Adrenal gland (tissue), 5 donors: ENCODE measurements around the gene PMEPA1.

Experiments
- POLR2A ChIP-seq, 2 donors: fragments of 450-650 bp; IDR thresholded peaks; one replicate each; pipeline ENCODE4 v1.6.1; 2017; ENCODE audit warnings: antibody characterized with exemption in 2 of 2, mild to moderate bottlenecking in 2 of 2, moderate library complexity in 1 of 2
- TF ChIP-seq, protein P1 (sequence below), 6 experiments: fragments of 450-650 bp in 4 of 6; fragments of 200-600 bp in 2 of 6; sonication (generic) in 1 of 6; IDR thresholded peaks; 1 replicate in 5 of 6; 2 replicates in 1 of 6; pipeline versions ENCODE4 v1.5.1 to v1.8.0; 2016 to 2021; ENCODE audit warnings: antibody characterized with exemption in 6 of 6, mild to moderate bottlenecking in 2 of 6, moderate library complexity in 1 of 6
- donor health status: DM: no; HTN: no; CAD: no.

DNA sequence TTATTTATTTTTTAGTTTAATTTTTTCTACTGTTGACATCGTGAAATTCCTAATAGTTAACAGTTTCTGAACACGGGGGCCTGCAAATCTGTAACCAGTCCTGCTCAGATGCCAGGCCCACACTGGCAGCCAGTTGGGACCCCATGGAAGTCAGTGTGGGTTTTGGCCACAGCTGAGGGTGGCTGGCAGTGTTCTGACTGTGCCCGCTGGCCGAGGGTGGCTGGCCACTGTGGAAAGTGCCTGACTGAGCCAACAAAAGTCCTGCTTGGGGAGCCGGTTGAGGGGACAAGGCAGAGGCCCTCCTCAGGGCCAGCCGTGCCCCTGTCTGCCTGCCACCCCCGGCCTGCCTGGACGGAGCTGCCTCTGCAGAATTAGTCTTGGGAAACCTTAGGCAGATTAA is 4.1 kb upstream of the PMEPA1 start:
- TF ChIP-seq, protein P1, sequence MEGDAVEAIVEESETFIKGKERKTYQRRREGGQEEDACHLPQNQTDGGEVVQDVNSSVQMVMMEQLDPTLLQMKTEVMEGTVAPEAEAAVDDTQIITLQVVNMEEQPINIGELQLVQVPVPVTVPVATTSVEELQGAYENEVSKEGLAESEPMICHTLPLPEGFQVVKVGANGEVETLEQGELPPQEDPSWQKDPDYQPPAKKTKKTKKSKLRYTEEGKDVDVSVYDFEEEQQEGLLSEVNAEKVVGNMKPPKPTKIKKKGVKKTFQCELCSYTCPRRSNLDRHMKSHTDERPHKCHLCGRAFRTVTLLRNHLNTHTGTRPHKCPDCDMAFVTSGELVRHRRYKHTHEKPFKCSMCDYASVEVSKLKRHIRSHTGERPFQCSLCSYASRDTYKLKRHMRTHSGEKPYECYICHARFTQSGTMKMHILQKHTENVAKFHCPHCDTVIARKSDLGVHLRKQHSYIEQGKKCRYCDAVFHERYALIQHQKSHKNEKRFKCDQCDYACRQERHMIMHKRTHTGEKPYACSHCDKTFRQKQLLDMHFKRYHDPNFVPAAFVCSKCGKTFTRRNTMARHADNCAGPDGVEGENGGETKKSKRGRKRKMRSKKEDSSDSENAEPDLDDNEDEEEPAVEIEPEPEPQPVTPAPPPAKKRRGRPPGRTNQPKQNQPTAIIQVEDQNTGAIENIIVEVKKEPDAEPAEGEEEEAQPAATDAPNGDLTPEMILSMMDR (IDR thresholded peaks at IDR 0.05), result no peak
- TF ChIP-seq POLR2A (IDR thresholded peaks at IDR 0.05), result no peak
